Measurements from ENCODE around the gene RHCG. TPM values are rescaled to one million over a fixed set of nuclear protein-coding genes. Genes with fewer than 3 reads are reported as not detected.

The RHCG gene
- total RNA-seq, 2 experiments from 2014 or later, result not detected

- CTCF ChIA-PET, result no interaction called here
- H3K9me3 Mint-ChIP-seq, result no peaks in the 10 kb centered on the region
Measured at GRCh38 chr15:89462198-89462912, 34.0 kb downstream of the RHCG start.

DNA sequence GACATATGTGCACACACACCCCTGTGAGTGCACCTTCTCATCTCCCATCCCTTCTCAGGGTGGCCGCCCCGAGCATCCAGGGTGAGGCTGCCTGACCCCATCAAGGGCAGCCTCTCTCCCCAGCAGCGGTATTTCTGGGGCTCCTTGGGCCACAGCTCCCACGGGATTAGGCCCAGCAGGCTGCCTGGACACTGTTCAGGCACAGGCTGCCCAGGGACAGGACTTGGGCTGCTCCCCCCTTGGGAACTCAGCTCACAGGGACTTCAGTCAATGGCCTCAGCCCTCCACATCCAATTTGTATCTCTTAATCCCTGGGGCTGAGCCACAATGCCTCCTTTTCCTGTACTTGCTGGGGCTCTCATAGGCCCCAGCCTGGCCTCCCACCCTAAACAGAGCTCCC lies 35.0 kb downstream of the RHCG start:
- Mint-ChIP-seq H3K4me1 (ENCODE audit: low read depth) (no peaks in the 10 kb centered on the region), H3K36me3 (ENCODE audit: low read depth) (no peaks in the 10 kb centered on the region), H3K4me3 (no peak overlapping the region), H3K9me3 (peaks cover 6% of the 10 kb centered on the region), H3K27ac (no peak overlapping the region), H3K27me3 (ENCODE audit: low read depth) (peaks cover 5% of the 10 kb centered on the region)
- CTCF ChIA-PET, result no interaction called here
- DNase-seq, result no peak
- intact Hi-C loops (cut with micrococcal nuclease), result no loop called here

More at GRCh38 chr15:89462198-89462912, 34.0 kb downstream of the RHCG start:
- no peaks in the 10 kb centered on the region for H3K36me3 Mint-ChIP-seq (ENCODE audit: low read depth)
- intact Hi-C loops (cut with micrococcal nuclease), result no loop called here
- no peak for DNase-seq
- H3K27ac Mint-ChIP-seq, result no peak overlapping the region
- no peak overlapping the region for H3K4me3 Mint-ChIP-seq
- no peaks in the 10 kb centered on the region for H3K4me1 Mint-ChIP-seq (ENCODE audit: low read depth)
- H3K27me3 Mint-ChIP-seq (ENCODE audit: low read depth), result peaks cover 5% of the 10 kb centered on the region

GRCh38 chr15:89460048-89460447 lies 36.3 kb downstream of the RHCG start:
- Mint-ChIP-seq H3K27ac (no peak overlapping the region), H3K36me3 (ENCODE audit: low read depth) (no peaks in the 10 kb centered on the region), H3K4me3 (no peak overlapping the region), H3K4me1 (ENCODE audit: low read depth) (no peaks in the 10 kb centered on the region), H3K27me3 (ENCODE audit: low read depth) (peaks cover 5% of the 10 kb centered on the region), H3K9me3 (peaks cover 6% of the 10 kb centered on the region)
- CTCF ChIA-PET, result no interaction called here
- intact Hi-C loops (cut with micrococcal nuclease), result no loop called here
- no peak for DNase-seq

- Mint-ChIP-seq H3K4me3 (no peak overlapping the region), H3K27ac (no peak overlapping the region), H3K27me3 (ENCODE audit: low read depth) (peaks cover 5% of the 10 kb centered on the region), H3K4me1 (ENCODE audit: low read depth) (no peaks in the 10 kb centered on the region), H3K9me3 (peaks cover 6% of the 10 kb centered on the region), H3K36me3 (ENCODE audit: low read depth) (no peaks in the 10 kb centered on the region)
- CTCF ChIA-PET, result interaction anchor here (0.8 kb wide), 1 partner anchor 33 kb away, joined by 3 read pairs; no protein-coding TSS in a partner anchor
- intact Hi-C loops (cut with micrococcal nuclease), result no loop called here
- DNase-seq, result no peak
Measured at GRCh38 chr15:89459271-89460038, 36.9 kb downstream of the RHCG start.

DNA sequence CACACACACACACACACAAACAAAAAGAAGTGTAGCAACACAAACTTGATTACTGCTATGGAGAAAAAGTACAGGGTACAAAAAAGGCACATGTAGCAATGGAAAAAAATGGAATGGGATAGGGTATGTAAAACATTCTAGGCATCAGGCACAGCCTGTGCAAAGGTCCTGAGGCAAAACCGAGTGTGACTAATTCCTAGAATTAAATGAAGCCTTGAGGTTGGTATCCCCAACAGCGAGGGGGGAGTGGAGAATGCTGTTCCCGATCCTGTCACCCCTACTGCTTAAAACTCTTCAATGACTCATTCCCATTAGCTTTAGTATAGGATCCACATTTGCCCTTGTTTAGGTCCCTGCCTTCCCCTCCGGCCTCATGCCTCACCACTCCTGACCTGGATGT lies 37.9 kb downstream of the RHCG start:
- Mint-ChIP-seq H3K27me3 (ENCODE audit: low read depth) (peaks cover 5% of the 10 kb centered on the region), H3K9me3 (peaks cover 6% of the 10 kb centered on the region), H3K4me1 (ENCODE audit: low read depth) (no peaks in the 10 kb centered on the region), H3K4me3 (no peak overlapping the region), H3K27ac (no peak overlapping the region), H3K36me3 (ENCODE audit: low read depth) (no peaks in the 10 kb centered on the region)
- no peak for DNase-seq
- intact Hi-C loops (cut with micrococcal nuclease), result no loop called here
- CTCF ChIA-PET, result no interaction called here

DNA sequence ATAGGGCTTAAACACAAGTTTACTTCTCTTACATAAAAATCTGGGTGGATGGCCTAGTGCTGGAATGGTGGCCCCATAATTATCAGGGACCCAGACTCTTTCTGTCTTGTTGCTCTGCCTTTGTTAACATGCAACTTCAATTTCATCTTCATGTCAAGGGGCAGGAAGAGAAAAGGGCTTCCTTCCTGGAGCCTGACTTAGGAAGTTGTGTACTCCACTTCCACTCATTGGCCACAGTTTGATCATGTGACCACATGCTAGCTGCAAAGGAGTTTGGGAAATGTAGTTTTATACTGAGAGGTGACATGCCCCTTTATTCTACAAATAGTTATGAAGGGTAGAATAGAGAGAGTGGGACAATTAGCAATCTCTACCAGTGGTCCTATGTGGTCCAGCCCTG lies 39.3 kb downstream of the RHCG start:
- CTCF ChIA-PET, result interaction anchor here (0.7 to 1.0 kb wide), 2 partner anchors 24 to 27 kb away, joined by 3 read pairs; no protein-coding TSS in a partner anchor
- Mint-ChIP-seq H3K9me3 (peaks cover 6% of the 10 kb centered on the region), H3K27ac (no peak overlapping the region), H3K4me3 (no peak overlapping the region), H3K4me1 (ENCODE audit: low read depth) (no peaks in the 10 kb centered on the region), H3K36me3 (ENCODE audit: low read depth) (no peaks in the 10 kb centered on the region), H3K27me3 (ENCODE audit: low read depth) (peaks cover 5% of the 10 kb centered on the region)
- intact Hi-C loops (cut with micrococcal nuclease), result no loop called here
- DNase-seq, result no peak

- Mint-ChIP-seq H3K4me1 (ENCODE audit: low read depth) (no peaks in the 10 kb centered on the region), H3K27me3 (ENCODE audit: low read depth) (peaks cover 11% of the 10 kb centered on the region), H3K36me3 (ENCODE audit: low read depth) (no peaks in the 10 kb centered on the region), H3K4me3 (no peak overlapping the region), H3K9me3 (peaks cover 6% of the 10 kb centered on the region), H3K27ac (no peak overlapping the region)
- no peak for DNase-seq
- CTCF ChIA-PET, result interaction anchor here (0.6 to 1.2 kb wide), 4 partner anchors 17 to 96 kb away, joined by 3 to 4 read pairs (median 3); no protein-coding TSS in a partner anchor
- intact Hi-C loops (cut with micrococcal nuclease), result no loop called here
Measured at GRCh38 chr15:89455535-89455934, 40.8 kb downstream of the RHCG start.

DNA sequence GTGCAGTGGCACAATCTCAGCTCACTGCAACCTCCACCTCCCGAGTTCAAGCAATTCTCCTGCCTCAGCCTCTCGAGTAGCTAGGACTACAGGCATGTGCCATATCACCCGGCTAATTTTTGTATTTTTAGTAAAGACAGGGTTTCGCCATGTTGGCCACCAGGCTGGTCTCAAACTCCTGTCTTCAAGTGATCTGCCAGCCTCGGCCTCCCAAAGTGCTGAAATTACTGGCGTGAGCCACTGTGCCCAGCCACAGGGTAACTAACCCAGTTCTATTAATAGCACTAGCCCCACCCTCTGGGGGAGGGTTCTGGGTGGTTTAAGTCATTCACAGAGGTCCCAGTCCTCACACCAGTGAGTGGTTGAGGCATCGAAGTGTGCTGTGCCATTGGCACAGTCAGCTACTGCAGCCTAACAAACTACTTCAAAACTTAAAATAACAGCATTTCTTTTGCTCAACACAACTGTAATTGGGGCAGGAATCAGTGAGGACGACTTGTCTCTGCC lies 44.0 kb downstream of the RHCG start:
- Mint-ChIP-seq H3K9me3 (peaks cover 6% of the 10 kb centered on the region), H3K36me3 (ENCODE audit: low read depth) (no peaks in the 10 kb centered on the region), H3K4me3 (no peak overlapping the region), H3K27me3 (ENCODE audit: low read depth) (peaks cover 19% of the 10 kb centered on the region), H3K4me1 (ENCODE audit: low read depth) (no peaks in the 10 kb centered on the region), H3K27ac (no peak overlapping the region)
- intact Hi-C loops (cut with micrococcal nuclease), result no loop called here
- CTCF ChIA-PET, result interaction anchor here (1.5 kb wide), 1 partner anchor 29 kb away, joined by 3 read pairs; no protein-coding TSS in a partner anchor
- no peak for DNase-seq

DNA sequence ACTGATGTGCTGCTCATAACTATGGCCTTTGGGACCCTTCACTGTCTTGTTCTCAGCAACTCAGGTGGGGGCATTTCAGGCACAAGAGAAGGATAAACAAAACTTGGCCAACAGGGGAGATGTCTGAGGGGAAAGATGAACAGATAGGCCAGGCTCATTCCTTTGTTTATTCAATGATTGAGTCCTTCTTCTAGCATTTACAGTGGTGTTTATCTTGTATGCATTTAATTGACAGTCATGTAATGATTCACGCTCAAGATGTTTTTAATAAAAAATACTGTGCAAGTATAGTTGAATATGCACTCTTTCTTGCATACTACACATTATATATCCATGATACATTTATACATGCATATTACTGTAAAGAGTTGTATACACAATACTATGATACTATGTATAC lies 44.5 kb downstream of the RHCG start:
- no peaks in the 10 kb centered on the region for H3K4me1 Mint-ChIP-seq (ENCODE audit: low read depth)
- DNase-seq, result no peak
- no peak overlapping the region for H3K4me3 Mint-ChIP-seq
- CTCF ChIA-PET, result no interaction called here
- intact Hi-C loops (cut with micrococcal nuclease), result no loop called here
- H3K27me3 Mint-ChIP-seq (ENCODE audit: low read depth), result peaks cover 23% of the 10 kb centered on the region
- H3K27ac Mint-ChIP-seq, result no peak overlapping the region
- H3K9me3 Mint-ChIP-seq, result peaks cover 3% of the 10 kb centered on the region
- no peaks in the 10 kb centered on the region for H3K36me3 Mint-ChIP-seq (ENCODE audit: low read depth)

- no peak overlapping the region for H3K4me3 Mint-ChIP-seq
- H3K9me3 Mint-ChIP-seq, result no peaks in the 10 kb centered on the region
- H3K27ac Mint-ChIP-seq, result no peak overlapping the region
- intact Hi-C loops (cut with micrococcal nuclease), result no loop called here
- no peaks in the 10 kb centered on the region for H3K4me1 Mint-ChIP-seq (ENCODE audit: low read depth)
- peaks cover 25% of the 10 kb centered on the region for H3K27me3 Mint-ChIP-seq (ENCODE audit: low read depth)
- no peaks in the 10 kb centered on the region for H3K36me3 Mint-ChIP-seq (ENCODE audit: low read depth)
- CTCF ChIA-PET, result no interaction called here
- no peak for DNase-seq
Measured at GRCh38 chr15:89450076-89451006, 46.0 kb downstream of the RHCG start.

DNA sequence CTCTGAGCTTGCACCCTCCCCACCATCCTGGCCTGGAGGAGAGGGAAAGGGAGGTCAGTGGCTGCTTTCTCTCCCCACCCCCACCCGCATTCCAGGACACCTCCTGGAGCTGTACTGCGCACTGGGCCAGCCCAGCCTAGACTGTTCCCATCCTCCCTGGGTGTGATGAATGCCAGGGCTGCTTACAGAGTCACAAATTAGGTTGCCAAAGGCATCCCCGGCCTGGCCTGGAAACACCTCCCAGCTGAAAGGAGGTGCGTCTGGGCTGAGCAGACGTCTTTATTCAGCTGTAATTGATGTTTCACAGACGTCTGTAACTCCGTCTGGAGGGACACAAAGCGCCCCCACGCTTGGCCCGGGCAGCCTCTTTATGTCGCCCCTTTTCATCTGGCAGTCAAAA lies 47.6 kb downstream of the RHCG start:
- Mint-ChIP-seq H3K4me1 (ENCODE audit: low read depth) (no peaks in the 10 kb centered on the region), H3K27ac (no peak overlapping the region), H3K4me3 (no peak overlapping the region), H3K36me3 (ENCODE audit: low read depth) (no peaks in the 10 kb centered on the region), H3K9me3 (no peaks in the 10 kb centered on the region), H3K27me3 (ENCODE audit: low read depth) (peaks cover 25% of the 10 kb centered on the region)
- intact Hi-C loops (cut with micrococcal nuclease), result no loop called here
- no peak for DNase-seq
- CTCF ChIA-PET, result no interaction called here

- Mint-ChIP-seq H3K27ac (no peak overlapping the region), H3K36me3 (ENCODE audit: low read depth) (no peaks in the 10 kb centered on the region), H3K9me3 (no peaks in the 10 kb centered on the region), H3K4me1 (ENCODE audit: low read depth) (no peaks in the 10 kb centered on the region), H3K27me3 (ENCODE audit: low read depth) (peaks cover 25% of the 10 kb centered on the region), H3K4me3 (no peak overlapping the region)
- intact Hi-C loops (cut with micrococcal nuclease), result no loop called here
- CTCF ChIA-PET, result interaction anchor here (1.3 kb wide), 1 partner anchor 13 kb away, joined by 3 read pairs; no protein-coding TSS in a partner anchor
- no peak for DNase-seq
Measured at GRCh38 chr15:89447676-89448075, 48.7 kb downstream of the RHCG start.
